T1000 (cell line): ENCODE data around the gene FKRP.
"Not testable (repeated sequence)": the region's sequence is repeated elsewhere in the genome, so short reads cannot be mapped to it uniquely, and the experiment has no call there.

ENCODE experiments used
- DNase-seq: peaks from one replicate; lab custom pipeline; 2025; ENCODE audit warnings: mixed read lengths; lab: John Stamatoyannopoulos, UW

The FKRP gene

DNA sequence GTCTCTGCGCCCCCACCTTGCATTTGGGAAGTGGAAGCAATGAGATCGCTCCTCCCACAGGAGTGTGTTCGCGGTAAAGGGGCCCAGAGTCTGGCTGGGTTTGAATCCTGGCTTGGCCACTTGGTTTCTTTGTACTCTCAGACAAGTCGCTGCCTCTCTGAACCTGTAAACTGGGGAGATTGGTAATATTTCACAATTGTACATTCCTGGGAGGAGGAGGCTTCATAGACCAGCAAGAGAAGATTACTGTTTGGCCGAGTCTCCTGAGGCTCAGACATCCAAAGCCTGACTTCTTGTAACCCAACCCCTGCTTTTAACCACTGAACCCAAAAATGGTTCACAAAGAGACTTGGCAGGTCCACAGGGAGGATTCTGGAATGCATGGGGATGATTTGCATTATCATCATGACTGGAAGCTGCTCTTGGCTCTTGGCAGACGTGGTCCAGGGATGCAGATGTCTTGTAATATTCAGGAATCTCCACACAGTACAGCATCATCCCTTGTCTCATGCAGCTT lies 14.0 kb downstream of the FKRP start:
- DNase-seq: no peak

DNA sequence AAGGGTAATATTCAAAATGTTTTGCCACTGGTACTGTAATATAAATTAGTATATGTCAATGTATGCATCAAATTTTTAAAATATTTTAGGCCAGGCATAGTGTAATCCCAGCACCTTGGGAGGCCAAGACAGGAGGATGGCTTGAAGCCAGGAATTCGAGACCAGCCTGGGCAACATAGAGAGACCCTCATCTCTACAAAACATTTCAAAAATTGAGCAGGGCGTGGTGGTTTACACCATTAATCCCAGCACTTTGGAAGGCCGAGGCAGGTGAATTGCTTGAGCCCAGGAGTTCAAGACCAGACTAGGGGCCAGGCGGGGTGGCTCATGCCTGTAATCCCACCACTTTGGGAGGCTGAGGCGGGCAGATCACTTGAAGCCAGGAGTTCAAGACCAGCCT lies 14.5 kb downstream of the FKRP start:
- DNase-seq: no peak

DNA sequence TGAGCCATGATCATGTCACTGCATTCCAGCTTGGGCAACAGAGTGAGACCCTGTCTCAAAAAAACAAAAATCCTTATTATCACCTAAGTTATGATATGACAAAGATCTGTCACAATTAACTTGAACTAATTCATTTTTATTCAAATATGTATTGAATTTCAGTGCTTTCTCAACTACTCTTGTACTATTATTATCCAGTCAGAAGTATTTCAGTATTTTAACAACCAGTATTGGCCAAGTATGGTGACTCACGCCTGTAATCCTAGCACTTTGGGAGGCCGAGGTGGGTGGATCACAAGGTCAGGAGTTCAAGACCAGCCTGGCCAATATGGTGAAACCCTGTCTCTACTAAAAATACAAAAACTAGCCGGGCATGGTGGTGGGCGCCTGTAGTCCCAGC lies 15.0 kb downstream of the FKRP start:
- DNase-seq: not testable (repeated sequence)

DNA sequence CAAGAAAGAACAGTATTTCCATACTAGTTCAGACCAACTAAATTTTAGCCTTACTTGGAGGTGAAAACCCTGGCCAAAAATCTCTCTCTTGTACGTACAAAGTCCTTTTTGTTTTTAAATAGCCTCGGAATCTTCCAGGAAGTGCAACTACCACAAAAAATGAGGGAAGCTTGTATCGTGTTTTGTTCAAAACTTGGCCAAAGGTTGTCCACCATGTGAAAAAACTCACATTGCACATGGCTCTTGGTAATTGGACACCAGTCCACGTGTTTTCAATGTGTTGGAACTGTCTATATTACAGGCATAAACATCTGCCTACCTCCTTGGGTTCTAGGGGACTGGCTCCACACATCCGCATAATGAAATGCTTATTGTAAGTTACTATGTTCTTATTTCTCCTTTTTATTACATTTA lies 15.6 kb downstream of the FKRP start:
- DNase-seq: no peak

DNA sequence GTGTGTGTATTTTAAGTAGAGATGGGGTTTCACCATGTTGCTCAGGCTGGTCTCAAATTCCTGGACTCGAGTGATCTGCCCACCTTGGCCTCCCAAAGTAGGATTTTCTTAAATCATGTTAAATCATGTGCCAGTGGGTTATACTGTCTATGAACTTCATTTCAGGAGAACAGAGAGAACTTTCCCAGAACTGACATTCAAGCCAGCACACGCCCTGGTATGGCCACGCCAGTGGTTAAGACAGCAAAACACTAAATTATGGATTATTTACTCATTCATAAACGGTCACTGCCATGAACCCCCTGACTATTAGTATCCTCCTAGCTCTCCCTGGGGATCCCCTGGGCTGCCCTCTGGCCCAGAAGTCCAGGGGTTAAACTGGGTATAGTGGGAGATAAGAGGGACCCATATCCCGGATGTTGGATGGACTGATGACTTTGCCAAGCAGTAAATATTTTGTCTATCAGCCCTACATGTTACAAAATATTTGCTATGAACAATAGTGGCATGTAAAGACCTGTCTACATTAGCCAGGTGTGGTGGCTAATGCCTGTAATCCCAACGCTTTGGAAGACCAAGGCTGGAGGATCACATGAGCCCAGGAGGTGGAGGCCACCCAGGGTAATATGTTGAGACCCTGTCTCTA lies 16.5 kb downstream of the FKRP start:
- DNase-seq: no peak

DNA sequence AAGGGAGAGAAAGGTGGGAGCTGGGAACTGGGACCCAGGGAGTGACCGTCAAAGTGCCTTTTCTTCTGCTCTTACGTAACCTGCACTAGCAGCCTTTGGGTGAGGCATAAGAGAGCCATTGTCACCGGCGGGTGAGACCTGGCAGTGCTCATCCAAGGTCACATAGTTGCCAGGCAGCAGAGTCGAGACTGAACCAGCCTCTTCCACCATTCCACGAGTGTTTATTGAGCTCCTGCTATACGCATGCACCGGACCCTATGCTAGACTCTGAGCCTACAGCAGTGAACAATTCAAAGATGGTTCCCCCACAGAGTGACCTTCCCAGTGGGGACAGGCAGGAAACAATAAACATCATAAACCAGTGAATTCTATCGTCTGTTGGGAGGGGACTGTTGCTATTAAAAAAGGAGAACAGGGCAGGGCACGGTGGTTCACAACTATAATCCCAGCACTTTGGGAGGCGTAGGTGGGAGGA lies 19.0 kb downstream of the FKRP start:
- no peak for DNase-seq

DNA sequence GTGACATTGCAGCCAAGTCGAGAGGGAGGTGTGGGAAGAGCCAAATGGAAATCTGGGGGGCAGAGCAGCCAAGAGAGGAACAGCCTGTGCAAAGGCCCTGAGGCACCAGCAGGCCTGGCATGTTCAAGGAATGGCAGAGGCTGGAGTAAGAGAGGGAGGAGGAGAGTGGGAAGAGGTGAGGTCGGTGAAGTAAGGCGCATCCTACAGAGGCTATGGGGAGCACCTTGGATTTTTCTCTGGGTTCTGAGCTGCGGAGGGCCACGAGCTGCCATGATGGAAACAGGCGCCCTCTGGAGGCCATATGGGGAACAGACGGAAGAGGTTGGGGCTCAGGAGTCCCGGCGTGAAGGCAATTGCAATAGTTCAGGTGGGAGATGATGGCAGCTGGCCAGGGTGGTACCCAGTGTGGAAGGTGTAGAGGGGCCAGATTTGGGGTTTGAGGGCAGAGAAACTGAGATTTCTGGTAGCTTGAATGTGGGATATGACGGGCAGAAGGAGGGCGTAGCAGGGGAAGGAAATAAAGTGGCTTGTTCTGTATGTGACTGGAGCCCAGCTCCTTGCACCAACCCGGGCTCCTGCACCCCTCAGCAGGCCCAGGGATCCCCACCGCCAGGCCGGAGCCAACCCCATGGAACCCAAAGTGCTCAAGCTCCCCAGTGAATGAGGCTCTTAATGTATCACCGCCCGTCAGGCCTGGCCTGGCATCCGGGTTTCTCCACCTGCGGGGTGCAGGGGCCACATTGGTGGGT lies 20.9 kb downstream of the FKRP start:
- DNase-seq: no peak

DNA sequence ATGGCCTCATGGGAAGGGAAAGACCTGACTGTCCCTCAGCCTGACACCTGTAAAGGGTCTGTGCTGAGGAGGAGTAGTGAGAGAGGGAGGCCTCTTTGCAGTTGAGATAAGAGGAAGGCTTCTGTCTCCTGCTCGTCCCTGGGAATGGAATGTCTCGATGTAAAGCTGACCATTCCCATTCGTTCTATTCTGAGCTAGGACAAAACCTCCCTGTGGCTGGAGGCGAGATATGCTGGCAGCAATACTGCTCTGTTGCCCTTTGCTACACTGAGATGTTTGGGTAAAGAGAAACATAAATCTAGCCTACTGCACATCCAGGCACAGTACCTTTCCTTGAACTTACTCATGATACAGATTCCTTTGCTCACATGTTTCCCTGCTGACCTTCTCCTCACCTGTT lies 22.9 kb downstream of the FKRP start:
- DNase-seq: not testable (repeated sequence)

DNA sequence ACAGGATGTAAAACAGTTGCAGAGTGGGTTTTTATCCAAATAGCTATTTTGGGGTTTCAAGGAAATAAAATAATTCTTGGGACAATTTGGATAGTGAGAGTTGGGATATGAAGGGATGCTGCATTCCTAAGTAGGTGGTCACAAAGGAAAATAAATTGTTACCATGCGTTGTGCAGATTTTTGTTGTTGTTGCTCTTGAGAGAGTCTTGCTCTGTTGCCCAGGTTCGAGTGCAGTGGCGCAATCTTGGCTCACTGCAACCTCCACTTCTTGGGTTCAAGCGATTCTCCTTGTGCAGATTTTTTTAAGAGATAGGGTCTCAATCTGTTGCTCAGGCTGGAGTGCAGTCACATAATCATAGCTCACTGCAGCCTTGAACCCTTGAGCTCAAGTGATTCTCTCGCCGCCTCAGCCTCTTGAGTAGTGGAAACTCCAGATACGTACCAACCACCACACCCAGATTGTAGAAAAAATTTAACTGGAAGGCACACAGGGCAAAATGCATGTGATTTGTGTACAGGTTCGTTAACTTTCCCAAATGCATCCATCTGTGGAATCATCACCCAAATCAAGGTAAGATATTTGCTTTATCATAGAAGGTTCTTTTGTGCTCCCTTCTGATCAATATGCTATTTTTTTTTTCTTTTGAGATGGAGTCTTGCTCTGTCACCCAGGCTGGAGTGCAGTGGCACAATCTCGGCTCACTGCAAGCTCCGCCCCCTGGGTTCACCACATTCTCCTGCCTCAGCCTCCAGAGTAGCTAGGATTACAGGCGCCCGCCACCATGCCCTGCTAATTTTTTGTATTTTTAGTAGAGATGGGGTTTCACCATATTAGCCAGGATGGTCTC lies 26.5 kb downstream of the FKRP start:
- no peak for DNase-seq

DNA sequence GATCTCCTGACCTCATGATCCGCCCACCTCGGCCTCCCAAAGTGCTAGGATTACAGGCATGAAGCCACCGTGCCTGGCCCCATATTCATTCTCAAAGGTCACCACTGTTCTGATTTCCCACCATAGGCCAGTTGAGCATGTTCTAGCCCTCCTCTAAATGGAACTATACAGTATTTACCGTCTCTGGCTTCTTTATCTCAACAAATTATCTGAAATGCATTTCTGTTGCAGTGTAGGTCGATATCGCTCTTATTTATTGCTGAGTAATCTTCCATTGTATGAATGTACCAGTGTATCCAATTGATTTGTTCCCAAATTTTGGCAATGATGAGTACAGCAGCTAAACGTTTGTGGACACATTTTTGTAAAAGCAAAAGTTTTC lies 27.2 kb downstream of the FKRP start:
- no peak for DNase-seq

DNA sequence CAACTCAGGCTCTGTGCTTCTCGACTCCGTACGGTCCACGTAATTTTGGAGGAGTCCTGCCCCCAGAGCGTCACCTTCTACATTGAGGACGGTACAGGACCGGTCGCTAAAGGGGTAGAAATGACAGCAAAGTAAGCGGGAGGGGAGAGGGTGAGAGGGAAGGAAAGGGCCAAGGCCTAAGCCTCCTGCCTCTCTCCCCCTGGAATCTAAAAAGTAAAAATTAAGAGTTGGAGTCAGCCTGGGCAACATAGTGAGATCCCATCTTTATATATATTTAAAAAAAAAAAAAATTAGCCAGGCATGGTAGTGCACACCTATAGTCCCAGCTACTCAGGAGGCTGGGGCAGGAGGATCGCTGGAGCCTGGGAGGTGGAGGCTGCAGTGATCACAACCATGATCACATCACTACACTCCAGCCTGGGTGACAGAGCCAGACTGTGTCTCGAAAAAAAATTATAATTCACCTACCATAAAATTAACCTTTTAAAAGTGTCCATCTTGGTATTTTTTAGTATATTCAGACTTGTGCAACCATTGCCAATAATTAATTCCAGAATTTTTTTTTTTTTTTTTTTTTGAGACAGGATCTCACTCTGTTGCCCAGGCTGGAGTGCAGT lies 29.9 kb downstream of the FKRP start:
- DNase-seq: no peak

DNA sequence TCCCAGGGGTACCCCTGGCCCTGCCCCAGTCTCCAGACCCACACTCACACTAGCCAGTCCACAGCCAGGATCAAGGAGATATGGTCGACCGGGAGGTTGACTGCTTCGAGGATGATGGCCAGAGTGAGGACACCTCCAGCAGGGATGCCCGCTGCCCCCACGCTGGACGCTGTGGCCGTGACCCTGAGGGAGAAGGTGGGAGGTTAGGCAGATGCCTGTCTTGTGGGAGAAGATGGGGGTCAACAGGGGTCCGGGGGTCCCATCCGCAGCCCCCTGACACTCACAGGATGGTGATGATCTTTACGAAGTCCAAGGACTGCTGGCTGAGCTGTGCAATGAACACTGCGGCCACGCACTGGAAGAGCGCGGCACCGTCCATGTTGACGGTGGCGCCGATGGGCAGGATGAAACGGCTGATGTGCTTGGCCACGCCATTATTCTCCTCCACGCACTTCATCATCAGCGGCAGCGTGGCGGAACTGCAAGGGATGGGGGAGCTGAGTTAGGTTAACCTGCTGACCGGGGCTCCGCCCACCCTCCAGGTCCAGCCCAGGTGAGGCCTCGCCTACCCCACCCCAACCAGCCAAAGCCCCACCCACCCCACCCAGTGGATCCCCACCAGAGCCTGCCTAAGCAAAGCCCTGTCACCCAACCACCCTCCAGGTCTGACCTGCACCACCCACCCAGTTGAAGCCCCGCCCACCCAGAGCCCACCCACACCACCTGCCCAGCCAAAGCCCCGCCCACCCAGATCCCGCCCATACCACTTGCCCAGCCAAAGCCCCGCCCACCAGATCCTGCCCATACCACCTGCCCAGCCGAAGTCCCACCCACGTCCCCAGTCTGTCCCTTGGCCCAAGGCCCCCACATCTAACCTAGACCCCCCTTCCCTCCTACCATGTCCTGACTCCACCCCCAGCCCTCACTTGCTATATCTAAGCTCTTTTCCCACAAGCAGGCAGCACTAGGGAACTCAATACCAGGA lies 31.4 kb downstream of the FKRP start:
- no peak for DNase-seq

DNA sequence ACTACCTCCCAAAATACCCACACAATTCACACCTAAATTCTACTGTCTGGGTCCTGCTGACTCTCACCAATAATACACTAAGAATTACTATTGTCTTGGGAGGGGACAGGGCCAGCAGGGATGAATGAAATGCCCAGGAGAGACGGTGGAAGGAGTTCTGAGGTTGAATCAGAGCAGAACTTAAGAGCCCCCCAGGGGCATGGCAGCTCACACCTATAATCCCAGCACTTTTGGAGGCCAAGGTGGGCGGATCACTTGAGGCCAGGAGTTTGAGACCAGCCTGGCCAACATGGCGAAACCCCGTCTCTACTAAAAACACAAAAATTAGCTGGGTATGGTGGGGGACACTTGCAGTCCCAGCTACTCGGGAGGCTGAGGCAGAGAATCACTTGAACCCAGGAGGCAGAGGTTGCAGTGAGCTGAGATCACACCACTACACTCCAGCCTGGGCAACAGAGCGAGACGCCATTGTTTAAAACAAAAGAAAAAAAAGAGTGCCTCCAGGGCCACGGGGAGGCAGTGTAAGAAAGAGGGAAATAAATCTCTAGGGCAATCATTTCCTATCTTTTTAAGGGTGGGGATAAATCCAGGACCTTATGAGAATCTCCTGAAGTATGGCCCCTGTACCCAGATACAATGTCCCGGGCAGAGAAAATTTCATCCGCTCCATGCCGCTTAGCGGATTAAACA lies 32.2 kb downstream of the FKRP start:
- DNase-seq: not testable (repeated sequence)

DNA sequence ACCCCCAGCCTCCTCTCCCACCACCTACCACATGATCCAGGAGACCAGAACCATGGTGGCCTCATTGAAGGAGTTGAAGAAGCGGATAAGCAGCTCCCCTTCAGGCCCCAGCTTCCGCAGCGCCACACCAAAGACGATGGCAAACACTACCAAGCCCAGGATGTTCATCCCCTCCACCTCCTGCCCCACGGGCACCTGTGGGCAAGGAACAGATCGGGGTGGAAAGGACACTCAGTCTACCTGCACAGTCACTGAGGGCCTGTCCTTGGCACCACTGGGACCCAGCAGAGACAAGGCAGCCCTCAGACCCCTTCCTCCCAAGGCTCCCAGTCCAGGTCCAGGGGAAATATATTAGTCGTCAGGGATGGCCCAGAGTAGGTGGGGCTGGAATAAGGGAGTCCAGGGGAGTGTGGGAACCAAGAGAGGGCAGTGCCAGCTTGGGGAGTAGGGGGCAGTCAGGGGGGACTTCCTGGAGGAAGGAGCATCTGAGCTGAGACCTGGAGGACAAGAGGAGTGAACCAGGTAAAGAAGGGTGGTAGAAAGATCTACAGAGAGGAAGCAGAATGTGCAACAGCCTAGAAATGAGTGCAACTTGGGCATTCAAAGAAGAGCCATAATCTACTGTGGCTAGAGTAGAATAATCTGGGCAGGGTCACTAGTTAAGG lies 36.6 kb downstream of the FKRP start:
- no peak for DNase-seq

DNA sequence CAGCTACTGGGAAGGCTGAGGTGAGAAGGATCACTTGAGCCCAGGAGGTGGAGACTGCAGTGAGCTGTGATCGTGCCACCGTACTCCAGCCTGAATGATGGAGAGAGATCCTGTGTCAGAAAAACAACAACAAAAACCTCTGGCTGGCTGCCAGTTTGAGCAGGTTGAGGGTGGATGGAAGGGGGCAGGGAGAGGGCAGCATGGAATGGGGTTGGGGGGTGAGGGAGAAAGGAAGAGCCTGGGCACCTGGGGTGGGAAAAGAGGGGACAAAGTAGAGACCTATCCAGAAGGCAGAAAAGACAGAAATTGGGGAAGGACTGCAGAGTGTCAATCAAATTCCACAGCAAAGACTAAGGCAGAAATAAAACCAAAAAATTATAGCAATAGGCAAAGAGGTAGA lies 37.8 kb downstream of the FKRP start:
- DNase-seq: no peak

DNA sequence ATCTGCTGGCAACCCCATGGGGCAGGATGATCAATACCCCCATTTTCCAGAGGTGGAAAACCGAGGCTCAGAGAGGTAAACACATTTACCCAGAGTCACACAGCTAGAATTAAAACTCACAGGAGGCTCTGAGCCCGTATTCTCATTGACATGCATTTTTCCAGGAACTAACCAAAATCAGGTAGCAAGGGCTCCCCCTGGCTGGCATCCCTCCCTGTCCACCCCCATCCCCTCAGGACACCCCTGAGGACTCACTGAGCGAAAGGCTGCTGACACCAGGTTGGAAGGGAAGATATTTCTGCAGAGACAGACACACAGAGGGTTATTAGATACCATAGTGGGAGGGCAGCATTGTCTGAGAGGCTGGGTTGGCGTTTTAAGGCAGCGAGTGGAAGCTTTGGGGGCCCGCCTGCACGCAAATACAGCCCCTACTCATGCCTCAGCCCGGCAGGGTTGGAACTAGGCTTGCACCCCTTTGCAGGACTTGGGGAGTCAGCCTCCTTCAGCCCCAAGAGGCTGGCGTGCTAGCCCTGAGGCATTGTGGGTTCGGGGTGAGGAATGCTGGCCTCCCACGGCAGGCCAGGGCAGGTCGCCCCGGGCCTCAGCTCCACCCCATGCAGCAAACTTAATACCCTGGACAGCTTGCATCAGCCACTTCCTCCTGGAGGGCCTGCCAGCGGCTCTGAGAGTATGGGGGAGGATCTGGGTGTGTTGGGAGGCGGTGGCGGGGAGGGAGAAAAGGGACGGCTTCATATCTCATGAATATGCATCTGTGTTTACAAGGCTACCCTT lies 38.6 kb downstream of the FKRP start:
- peak; percentile 76 for DNase-seq

DNA sequence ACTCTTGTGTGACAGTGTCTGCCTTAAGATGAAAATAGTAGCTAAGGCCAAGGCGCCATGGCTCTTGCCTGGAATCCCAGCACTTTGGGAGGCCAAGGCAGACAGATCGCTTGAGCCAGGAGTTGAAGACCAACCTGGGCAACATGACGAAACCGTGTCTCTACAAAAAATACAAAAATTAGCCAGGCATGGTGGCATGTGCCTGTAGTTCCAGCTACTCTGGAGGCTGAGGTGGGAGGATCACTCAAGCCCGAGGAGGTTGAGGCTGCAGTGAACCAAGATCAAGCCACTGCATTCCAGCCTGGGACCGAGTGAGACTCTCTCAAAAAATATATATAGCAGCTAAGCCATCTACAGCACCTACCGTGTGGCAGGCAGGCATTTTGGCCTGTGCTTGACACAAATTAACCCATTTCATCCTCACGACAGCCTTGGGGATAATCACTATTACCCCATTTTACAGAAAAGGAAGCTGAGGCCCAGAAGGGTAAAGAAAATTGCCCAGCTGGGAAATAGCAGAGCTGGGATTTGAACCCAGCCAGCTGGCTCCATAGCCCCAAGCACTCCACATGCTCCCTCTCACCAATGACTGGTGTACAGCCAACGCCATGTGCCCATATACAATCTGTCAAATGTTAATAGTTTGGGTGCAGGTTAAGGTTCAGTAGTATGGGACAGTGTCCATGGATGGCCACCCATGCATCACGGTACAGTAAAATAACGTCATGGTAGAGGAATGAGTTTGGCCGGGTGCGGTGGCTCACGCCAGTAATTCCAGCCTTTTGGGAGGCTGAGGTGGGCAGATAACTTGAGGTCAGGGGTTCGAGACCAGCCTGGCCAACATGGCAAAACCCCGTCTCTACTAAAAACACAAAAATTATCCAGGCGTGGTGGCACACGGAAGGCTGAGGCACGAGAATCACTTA lies 39.5 kb downstream of the FKRP start:
- no peak for DNase-seq

DNA sequence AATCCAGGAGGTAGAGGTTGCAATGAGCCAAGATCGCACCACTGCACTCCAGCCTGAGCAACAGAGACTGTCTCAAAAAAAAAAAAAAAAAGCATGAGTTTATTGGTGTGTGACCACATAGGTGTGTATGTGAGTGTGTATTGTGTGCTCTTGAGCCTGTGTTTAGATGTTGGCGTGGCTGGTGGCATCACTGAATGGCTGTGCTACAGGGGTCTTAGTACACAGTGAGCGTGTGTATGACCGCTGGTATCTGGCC lies 40.1 kb downstream of the FKRP start:
- DNase-seq: no peak
